Osteocyte (in vitro differentiated cells): Measurements from ENCODE around the gene TTC33. TPM values are rescaled to one million over a fixed set of nuclear protein-coding genes. Genes with fewer than 3 reads are reported as not detected.
A peak's percentile ranks its signal among the peaks of the same experiment; 100 is the strongest.

Experiments
- DNase-seq: peaks from one replicate; pipeline ENCODE4 v3.0.0; 2021; ENCODE audit warnings: mixed read lengths; ENCODE audit not compliant: unreplicated experiment; ENCODE audit errors: extremely low spot score
- H3K27ac Mint-ChIP-seq: one replicate; pipeline ENCODE4 v1.8.0; 2021; ENCODE audit warnings: mild to moderate bottlenecking, mixed read lengths; ENCODE audit not compliant: unreplicated experiment
- H3K27me3 Mint-ChIP-seq: one replicate; pipeline ENCODE4 v1.8.0; 2021; ENCODE audit warnings: mixed read lengths; ENCODE audit not compliant: unreplicated experiment
- H3K36me3 Mint-ChIP-seq: one replicate; pipeline ENCODE4 v1.8.0; 2021; ENCODE audit warnings: mixed read lengths; ENCODE audit not compliant: unreplicated experiment
- H3K4me1 Mint-ChIP-seq: one replicate; pipeline ENCODE4 v1.8.0; 2021; ENCODE audit warnings: mixed read lengths; ENCODE audit not compliant: unreplicated experiment
- H3K4me3 Mint-ChIP-seq: one replicate; pipeline ENCODE4 v1.8.0; 2021; ENCODE audit warnings: mild to moderate bottlenecking, moderate library complexity, mixed read lengths; ENCODE audit not compliant: unreplicated experiment
- H3K9me3 Mint-ChIP-seq: one replicate; pipeline ENCODE4 v1.8.0; 2021; ENCODE audit warnings: mixed read lengths; ENCODE audit not compliant: unreplicated experiment
- CTCF ChIP-seq: fragments of 200-600 bp; sonication (generic); IDR thresholded peaks from 2 replicates; pipeline ENCODE4 v1.5.0; 2021; ENCODE audit warnings: antibody characterized with exemption, mild to moderate bottlenecking, moderate library complexity
- total RNA-seq: library from RNA; stranded (reverse); gene quantifications from 2 replicates; pipeline ENCODE4 v1.2.1, GENCODE V29; 2021

TTC33 gene
- total RNA-seq, 1 donor from 2014 or later: 18.1 TPM

GRCh38 chr5:40479939-40480338 is 275.8 kb downstream of the TTC33 start:
- Mint-ChIP-seq H3K27me3 (no peaks in the 10 kb centered on the region), H3K9me3 (no peaks in the 10 kb centered on the region), H3K4me1 (peaks cover 19% of the 10 kb centered on the region), H3K4me3 (no peak overlapping the region), H3K36me3 (no peaks in the 10 kb centered on the region), H3K27ac (no peak overlapping the region)
- TF ChIP-seq CTCF: no peak
- DNase-seq: no peak

- no peak for DNase-seq
- no peaks in the 10 kb centered on the region for H3K36me3 Mint-ChIP-seq
- H3K27me3 Mint-ChIP-seq: no peaks in the 10 kb centered on the region
- TF ChIP-seq CTCF: no peak
- no peak overlapping the region for H3K27ac Mint-ChIP-seq
- no peak overlapping the region for H3K4me3 Mint-ChIP-seq
- H3K9me3 Mint-ChIP-seq: no peaks in the 10 kb centered on the region
- H3K4me1 Mint-ChIP-seq: peaks cover 19% of the 10 kb centered on the region
Observed at GRCh38 chr5:40478766-40479165, 277.0 kb downstream of the TTC33 start.

- DNase-seq: no peak
Observed at GRCh38 chr5:40477856-40478546, 277.8 kb downstream of the TTC33 start.

GRCh38 chr5:40475561-40475960 is 280.2 kb downstream of the TTC33 start:
- no peak for TF ChIP-seq CTCF
- Mint-ChIP-seq H3K4me1 (peaks cover 19% of the 10 kb centered on the region), H3K27ac (no peak overlapping the region), H3K4me3 (no peak overlapping the region), H3K27me3 (no peaks in the 10 kb centered on the region), H3K9me3 (peaks cover 9% of the 10 kb centered on the region), H3K36me3 (no peaks in the 10 kb centered on the region)
- no peak for DNase-seq

More at GRCh38 chr5:40477856-40478546, 277.8 kb downstream of the TTC33 start:
- Mint-ChIP-seq H3K36me3 (no peaks in the 10 kb centered on the region), H3K9me3 (no peaks in the 10 kb centered on the region), H3K27ac (peak overlapping the region; percentile 74), H3K4me1 (peaks cover 19% of the 10 kb centered on the region), H3K27me3 (no peaks in the 10 kb centered on the region), H3K4me3 (peak overlapping the region; percentile 24)
- TF ChIP-seq CTCF: no peak

- no peak for DNase-seq
- Mint-ChIP-seq H3K27me3 (peaks cover 4% of the 10 kb centered on the region), H3K27ac (no peak overlapping the region), H3K4me1 (peaks cover 19% of the 10 kb centered on the region), H3K9me3 (peaks cover 9% of the 10 kb centered on the region), H3K4me3 (no peak overlapping the region), H3K36me3 (no peaks in the 10 kb centered on the region)
- TF ChIP-seq CTCF: no peak
Observed at GRCh38 chr5:40474250-40474649, 281.5 kb downstream of the TTC33 start.
